ENCODE results near the gene DYNLT2B. TPM values are rescaled to one million over a fixed set of nuclear protein-coding genes. Genes with fewer than 3 reads are reported as not detected.
A peak's percentile ranks its signal among the peaks of the same experiment; 100 is the strongest.

Gene DYNLT2B
- polyA plus RNA-seq, 6 donors from 2014 or later = 6.7 to 28.5 (median 9.5) TPM

DNA sequence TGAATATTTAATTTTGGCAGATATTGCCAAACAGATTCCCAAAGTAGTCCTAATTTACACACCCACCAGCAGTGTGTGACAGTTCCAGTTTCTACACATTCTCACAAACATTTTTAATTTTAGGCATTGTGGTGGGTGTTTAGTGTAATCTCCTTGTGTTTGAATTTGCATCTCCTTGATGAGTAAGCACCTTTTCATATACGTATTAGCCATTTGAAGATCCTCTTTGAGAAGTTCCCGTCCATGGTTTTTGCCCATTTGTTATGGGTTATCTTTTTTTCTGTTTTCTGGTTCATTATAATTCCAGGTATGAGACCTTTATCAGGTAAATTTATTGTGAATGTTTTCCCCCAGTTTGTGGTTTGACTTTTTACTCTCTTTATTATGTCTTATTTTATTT is 22.4 kb upstream of the DYNLT2B start:
- Mint-ChIP-seq H3K36me3 (peaks cover 0 to under 1% of the 10 kb centered on the region in 2 donors), H3K27me3 (no peaks in the 10 kb centered on the region), H3K4me3 (no peak overlapping the region), H3K4me1 (peaks cover 12 to 17% (median 16%) of the 10 kb centered on the region in 3 donors), H3K27ac (no peak overlapping the region), H3K9me3 (peaks cover 0 to 3% (median 0%) of the 10 kb centered on the region in 7 donors)
- DNase-seq = no peak
- no peak for ATAC-seq (ENCODE audit: low read depth in 2 of 2)

DNA sequence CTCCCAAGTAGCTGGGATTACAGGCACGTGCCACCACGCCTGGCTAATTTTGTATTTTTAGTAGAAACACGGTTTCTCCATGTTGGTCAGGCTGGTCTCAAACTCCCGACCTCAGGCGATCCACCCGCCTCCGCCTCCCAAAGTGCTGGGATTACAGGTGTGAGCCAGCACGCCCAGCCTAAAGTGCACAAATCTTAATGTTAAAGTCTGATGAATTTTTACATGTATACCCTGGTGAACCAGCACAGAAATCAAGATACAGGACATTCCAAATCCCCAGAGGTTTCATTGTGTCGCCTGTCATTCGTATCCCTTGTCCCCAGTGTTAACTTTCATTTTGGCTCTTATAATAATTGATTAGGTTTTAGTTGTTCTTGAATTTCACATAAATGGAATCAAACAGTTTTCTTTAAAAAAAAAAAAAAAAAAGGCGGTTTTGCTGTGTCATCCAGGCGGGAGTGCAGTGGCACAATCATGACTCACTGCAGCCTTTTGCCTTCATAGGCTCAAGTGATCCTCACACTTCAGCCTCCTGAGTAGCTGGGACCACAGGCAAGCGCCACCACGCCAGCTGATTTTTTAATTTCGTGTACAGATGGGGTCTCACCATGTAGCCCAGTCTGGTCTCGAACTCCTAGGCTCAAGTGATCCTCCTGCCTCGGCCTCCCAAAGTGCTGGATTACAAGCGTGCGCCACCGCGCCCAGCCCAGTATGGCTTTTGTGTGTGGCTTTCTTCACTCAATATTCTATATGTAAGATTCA is 21.6 kb upstream of the DYNLT2B start:
- peaks cover 4 to 9% (median 8%) of the 10 kb centered on the region in 3 donors for H3K4me1 Mint-ChIP-seq
- no peaks in the 10 kb centered on the region for H3K27me3 Mint-ChIP-seq
- no peak overlapping the region for H3K4me3 Mint-ChIP-seq
- H3K9me3 Mint-ChIP-seq = peaks cover 0 to 3% (median 0%) of the 10 kb centered on the region in 7 donors
- H3K36me3 Mint-ChIP-seq = no peaks in the 10 kb centered on the region
- DNase-seq (no peak), ATAC-seq (ENCODE audit: low read depth in 2 of 2) (no peak)
- no peak overlapping the region for H3K27ac Mint-ChIP-seq

DNA sequence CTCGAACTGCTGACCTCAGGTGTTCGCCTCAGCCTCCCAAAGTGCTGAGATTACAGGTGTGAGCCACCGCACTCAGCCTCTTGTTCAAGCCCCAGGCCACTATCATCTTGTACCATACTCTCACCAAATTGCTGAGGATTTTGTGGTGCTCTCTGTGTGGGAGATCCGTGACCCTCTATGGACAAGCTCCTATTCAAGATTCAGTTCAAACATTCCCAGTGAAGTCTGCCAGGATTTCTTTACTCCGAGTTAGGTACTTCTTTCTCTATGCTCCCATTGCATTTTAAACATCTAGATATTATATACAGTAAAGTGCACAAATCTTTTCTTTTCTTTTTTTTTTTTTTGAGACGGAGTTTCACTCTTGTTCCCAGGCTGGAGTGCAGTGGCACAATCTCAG is 21.0 kb upstream of the DYNLT2B start:
- Mint-ChIP-seq H3K4me3 (no peak overlapping the region), H3K27ac (no peak overlapping the region), H3K9me3 (peaks cover 0 to 3% (median 0%) of the 10 kb centered on the region in 7 donors), H3K36me3 (no peaks in the 10 kb centered on the region), H3K27me3 (no peaks in the 10 kb centered on the region), H3K4me1 (peaks cover 0 to 4% (median 4%) of the 10 kb centered on the region in 3 donors)
- DNase-seq (no peak), ATAC-seq (ENCODE audit: low read depth in 2 of 2) (no peak)

DNA sequence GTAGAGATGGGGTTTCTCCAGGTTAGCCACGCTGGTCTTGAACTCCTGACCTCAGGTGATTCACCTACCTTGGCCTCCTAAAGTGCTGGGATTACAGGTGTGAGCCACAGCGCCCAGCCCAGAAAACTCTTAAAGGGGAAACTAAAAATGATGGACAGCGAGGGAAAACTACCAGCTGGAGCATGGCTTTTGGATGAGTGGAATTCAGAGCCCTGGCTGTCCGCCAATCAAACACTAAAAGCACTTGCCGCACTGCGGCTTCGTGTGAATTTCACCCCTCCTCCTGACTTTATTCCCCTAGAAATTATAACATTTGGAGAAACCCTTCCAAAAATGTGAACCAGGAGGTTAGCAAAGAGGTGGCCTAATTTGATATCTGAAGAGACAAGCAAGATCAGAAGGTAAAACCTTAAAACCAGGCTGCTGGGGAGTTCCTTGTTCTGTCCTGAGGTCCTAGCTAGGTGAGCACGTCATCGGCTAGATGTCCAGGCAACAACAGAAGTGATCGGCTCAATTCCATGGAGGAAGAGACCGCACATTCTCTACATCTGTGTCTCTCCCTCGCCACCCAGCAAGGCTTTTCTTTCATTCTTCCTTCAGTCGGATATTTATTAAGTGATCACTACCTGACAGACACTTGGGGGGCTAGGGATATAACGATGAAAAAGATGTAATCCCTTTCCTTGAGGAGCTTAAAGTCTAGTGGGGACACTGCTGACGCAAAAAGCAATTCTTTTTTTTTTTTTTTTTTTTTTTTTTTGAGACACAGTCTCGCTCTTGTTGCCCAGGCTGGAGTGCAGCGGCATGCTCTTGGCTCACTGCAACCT is 18.5 kb upstream of the DYNLT2B start:
- Mint-ChIP-seq H3K27ac (no peak overlapping the region), H3K36me3 (no peaks in the 10 kb centered on the region), H3K9me3 (peaks cover 0 to 3% (median 0%) of the 10 kb centered on the region in 7 donors), H3K4me1 (no peaks in the 10 kb centered on the region), H3K27me3 (no peaks in the 10 kb centered on the region), H3K4me3 (no peak overlapping the region)
- DNase-seq (no peak), ATAC-seq (ENCODE audit: low read depth in 2 of 2) (no peak)

DNA sequence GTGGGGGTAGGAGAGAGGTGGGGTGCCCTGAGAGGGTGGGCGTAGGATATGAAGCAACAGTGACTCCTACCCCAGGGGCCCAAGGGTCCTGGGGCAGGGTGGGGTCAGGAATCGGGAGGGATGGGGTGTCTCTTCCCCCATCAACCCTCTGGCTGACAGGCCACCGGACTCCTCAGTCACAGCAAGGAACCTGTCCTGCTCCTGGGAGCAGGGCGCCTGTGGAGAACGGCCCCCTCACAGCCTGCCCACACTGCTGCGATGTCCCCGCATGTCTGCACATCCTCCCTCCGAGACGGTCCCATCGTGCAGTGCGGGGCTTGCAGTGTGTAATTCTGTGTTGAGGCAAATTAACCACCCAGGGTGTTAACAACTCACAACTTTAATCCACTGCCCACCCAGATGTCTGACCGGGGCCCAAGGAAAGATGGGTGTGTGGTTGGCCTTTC is 17.5 kb upstream of the DYNLT2B start:
- DNase-seq (no peak), ATAC-seq (ENCODE audit: low read depth in 2 of 2) (no peak)
- Mint-ChIP-seq H3K27ac (no peak overlapping the region), H3K9me3 (peaks cover 0 to 3% (median 0%) of the 10 kb centered on the region in 7 donors), H3K27me3 (no peaks in the 10 kb centered on the region), H3K4me3 (no peak overlapping the region), H3K36me3 (no peaks in the 10 kb centered on the region), H3K4me1 (no peaks in the 10 kb centered on the region)

DNA sequence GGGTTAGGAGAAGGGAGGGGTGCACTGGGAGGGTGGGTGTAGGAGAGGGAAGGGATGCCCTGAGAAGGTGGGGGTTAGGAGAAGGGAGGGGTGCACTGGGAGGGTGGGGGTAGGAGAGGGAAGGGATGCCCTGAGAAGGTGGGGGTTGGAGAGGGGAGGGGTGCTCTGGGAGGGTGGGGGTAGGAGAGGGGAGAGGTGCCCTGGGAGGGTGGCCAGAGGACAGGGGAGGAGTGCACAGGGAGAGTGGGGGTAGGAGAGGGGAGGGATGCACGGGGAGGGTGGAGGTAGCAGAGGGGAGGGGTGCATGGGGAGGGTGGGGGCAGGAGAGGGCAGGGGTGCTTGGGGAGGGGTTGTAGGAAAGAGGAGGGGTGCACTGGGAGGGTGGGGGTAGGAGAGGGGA is 16.9 kb upstream of the DYNLT2B start:
- H3K4me1 Mint-ChIP-seq = no peaks in the 10 kb centered on the region
- no peaks in the 10 kb centered on the region for H3K27me3 Mint-ChIP-seq
- peaks cover 0 to 3% (median 0%) of the 10 kb centered on the region in 7 donors for H3K9me3 Mint-ChIP-seq
- H3K36me3 Mint-ChIP-seq = no peaks in the 10 kb centered on the region
- ATAC-seq (ENCODE audit: low read depth in 2 of 2) = no peak
- DNase-seq = no peak
- H3K4me3 Mint-ChIP-seq = no peak overlapping the region
- H3K27ac Mint-ChIP-seq = no peak overlapping the region

DNA sequence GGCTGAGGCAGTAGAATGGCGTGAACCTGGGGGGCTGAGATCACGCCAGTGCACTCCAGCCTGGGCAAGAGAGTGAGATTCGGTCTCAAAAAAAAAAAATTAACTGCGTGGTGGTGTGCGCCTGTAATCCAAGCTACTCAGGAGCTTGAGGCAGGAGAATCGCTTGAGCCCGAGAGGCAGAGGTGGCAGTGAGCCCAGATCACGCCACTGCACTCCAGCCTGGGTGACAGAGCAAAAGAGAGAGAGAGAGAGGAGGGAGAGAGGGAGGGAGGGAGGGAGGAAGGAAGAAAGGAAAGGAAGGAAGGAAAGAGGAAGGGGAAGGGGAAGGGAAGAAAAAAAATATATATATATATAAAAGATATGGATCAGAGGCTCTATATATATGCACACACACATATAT is 14.1 kb upstream of the DYNLT2B start:
- H3K36me3 Mint-ChIP-seq = no peaks in the 10 kb centered on the region
- no peaks in the 10 kb centered on the region for H3K9me3 Mint-ChIP-seq
- no peak overlapping the region for H3K27ac Mint-ChIP-seq
- no peak for ATAC-seq (ENCODE audit: low read depth in 2 of 2)
- no peaks in the 10 kb centered on the region for H3K4me1 Mint-ChIP-seq
- H3K27me3 Mint-ChIP-seq = no peaks in the 10 kb centered on the region
- DNase-seq = no peak
- H3K4me3 Mint-ChIP-seq = no peak overlapping the region

DNA sequence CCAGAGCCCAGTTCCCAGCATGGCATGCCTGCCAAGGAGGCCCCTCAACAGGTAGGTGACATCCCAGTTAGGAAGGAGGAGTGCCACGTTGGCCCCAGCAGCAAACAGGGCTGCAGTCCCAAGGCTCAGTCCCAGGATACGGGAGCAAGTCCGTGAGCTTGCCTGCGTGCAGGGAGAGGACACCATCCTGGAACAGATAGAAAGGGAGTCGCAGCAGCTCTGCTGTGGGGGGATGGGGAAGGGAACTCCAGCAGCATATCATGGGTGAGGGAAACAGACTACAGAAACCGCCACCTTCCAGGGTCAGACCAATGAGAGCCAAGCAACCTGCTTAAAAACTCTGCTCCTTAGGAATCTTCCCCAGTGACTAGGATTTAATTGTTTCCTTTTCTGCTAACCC is 9.4 kb upstream of the DYNLT2B start:
- no peak for ATAC-seq (ENCODE audit: low read depth in 2 of 2)
- Mint-ChIP-seq H3K27me3 (no peaks in the 10 kb centered on the region), H3K36me3 (no peaks in the 10 kb centered on the region), H3K4me3 (no peak overlapping the region), H3K4me1 (no peaks in the 10 kb centered on the region), H3K27ac (no peak overlapping the region), H3K9me3 (no peaks in the 10 kb centered on the region)
- no peak for DNase-seq

DNA sequence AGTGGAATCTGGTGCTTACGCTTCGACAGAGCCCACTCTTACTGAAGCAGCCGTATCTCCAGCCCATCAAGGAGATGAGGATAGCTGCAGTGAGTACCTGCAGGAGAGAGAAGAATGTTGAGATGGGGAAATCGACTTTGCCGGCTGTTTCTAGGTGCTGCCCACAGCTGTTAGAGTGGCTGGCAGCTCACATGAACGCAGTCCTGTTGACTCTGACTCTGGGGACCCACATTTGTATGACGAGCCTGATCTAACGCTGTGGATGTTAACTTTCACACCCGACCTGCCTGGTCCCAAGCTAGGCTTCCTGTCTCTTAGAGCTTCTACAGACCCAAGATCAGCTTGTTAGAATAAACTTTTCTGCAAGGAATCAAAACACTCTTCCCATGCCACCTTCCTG is 8.9 kb upstream of the DYNLT2B start:
- Mint-ChIP-seq H3K27me3 (no peaks in the 10 kb centered on the region), H3K9me3 (no peaks in the 10 kb centered on the region), H3K36me3 (no peaks in the 10 kb centered on the region), H3K4me3 (peak overlapping the region in 1 of 8 donors; percentile 48), H3K27ac (no peak overlapping the region), H3K4me1 (no peaks in the 10 kb centered on the region)
- DNase-seq (no peak), ATAC-seq (ENCODE audit: low read depth in 2 of 2) (no peak)

DNA sequence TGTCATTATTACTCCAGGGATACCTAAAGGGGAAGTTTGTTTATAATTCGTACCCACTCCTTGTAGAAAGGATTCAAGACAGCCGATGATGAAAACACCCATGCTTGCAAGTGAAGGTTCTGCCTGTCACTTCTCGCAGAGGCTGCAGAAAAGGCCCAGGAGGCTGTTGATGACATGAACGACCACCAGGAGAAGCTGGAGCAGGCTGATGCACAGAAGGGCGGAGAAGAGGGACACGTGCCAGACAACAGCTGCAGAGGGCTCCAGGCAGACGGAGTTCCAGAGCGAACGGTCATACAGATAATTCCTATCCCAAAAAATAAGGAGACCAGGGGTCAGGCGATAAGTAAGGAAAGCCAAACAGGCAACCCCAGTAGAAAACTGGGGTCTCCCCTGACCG is 5.7 kb upstream of the DYNLT2B start:
- no peak overlapping the region for H3K4me3 Mint-ChIP-seq
- DNase-seq (no peak), ATAC-seq (ENCODE audit: low read depth in 2 of 2) (no peak)
- H3K27ac Mint-ChIP-seq = no peak overlapping the region
- H3K9me3 Mint-ChIP-seq = no peaks in the 10 kb centered on the region
- no peaks in the 10 kb centered on the region for H3K36me3 Mint-ChIP-seq
- H3K27me3 Mint-ChIP-seq = no peaks in the 10 kb centered on the region
- peaks cover 0 to 6% (median 0%) of the 10 kb centered on the region in 3 donors for H3K4me1 Mint-ChIP-seq

DNA sequence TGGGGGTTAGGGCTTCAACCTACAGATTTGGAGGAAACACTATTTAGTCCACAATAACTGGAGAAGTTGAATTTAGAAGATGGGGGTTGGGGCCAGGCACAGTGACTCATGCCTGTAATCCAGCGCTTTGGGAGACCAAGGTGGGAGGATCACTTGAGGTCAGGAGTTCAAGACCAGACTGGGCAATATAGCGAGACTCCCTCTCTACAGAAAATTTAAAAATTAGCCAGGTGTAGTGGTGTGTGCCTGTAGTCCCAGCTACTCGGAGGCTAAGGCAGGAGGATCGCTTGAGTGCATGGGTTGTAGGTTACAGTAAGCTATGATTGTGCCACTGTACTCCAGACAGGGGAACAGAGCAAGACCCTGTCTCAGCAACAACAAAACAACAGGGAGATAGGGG is 5.0 kb upstream of the DYNLT2B start:
- no peaks in the 10 kb centered on the region for H3K36me3 Mint-ChIP-seq
- no peak overlapping the region for H3K4me3 Mint-ChIP-seq
- H3K9me3 Mint-ChIP-seq = no peaks in the 10 kb centered on the region

DNA sequence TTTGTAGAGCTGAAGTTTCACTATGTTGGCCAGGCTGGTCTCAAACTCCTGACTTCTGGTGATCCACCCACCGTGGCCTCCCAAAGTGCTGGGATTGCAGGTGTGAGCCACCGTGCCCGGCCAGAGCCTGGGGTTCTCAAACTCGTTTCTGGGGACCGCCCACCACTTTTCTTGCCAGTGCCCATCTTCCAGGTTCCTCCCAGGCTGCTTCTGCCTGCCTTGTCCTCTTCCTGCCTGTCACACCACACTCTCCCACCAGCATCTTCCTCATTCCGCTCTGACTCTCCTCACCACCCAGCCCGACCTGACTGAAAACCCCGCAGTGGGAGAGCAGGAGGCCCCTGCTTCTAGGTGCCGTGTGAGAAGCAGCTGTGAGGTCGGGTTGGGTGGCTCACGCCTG is 3.1 kb upstream of the DYNLT2B start:
- Mint-ChIP-seq H3K4me1 (peaks cover 0 to 13% (median 7%) of the 10 kb centered on the region in 3 donors), H3K9me3 (no peaks in the 10 kb centered on the region), H3K27me3 (no peaks in the 10 kb centered on the region), H3K4me3 (peak overlapping the region in 1 of 8 donors; percentile 44), H3K27ac (no peak overlapping the region), H3K36me3 (no peaks in the 10 kb centered on the region)
- DNase-seq (no peak), ATAC-seq (ENCODE audit: low read depth in 2 of 2) (no peak)

More for the DNA sequence above, 5.0 kb upstream of the DYNLT2B start:
- ATAC-seq (ENCODE audit: low read depth in 2 of 2) (no peak), DNase-seq (no peak)
- H3K27ac Mint-ChIP-seq = peak overlapping the region in 1 of 6 donors; percentile 28
- peaks cover 0 to 7% (median 1%) of the 10 kb centered on the region in 3 donors for H3K4me1 Mint-ChIP-seq
- no peaks in the 10 kb centered on the region for H3K27me3 Mint-ChIP-seq

DNA sequence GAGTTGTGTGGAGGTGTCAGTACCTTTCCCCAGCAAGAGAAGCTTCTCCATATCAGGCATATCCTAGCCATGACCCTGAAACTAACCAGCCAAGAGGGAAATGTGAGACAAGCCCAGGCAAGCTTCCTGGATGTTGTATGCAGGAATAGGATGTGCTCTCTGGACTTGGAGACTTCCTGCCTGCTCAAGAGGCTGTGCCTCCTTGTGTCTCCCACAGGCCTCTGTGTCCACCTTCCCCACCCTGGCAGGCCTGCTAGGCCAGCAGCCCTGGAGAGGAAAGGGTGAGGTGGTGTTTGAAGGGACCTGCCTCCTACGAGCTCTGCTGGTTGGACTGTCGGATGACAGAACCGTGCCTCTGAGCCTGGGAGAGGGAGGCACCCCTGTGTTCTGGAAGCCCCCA is 2.1 kb upstream of the DYNLT2B start:
- Mint-ChIP-seq H3K27ac (peak overlapping the region in 2 of 6 donors; percentile 24 to 26), H3K36me3 (no peaks in the 10 kb centered on the region)

More for the DNA sequence above, 2.1 kb upstream of the DYNLT2B start:
- H3K4me3 Mint-ChIP-seq = peak overlapping the region in 3 of 8 donors; percentile 15 to 96 (median 67)
- DNase-seq (no peak), ATAC-seq (ENCODE audit: low read depth in 2 of 2) (no peak)
- H3K9me3 Mint-ChIP-seq = no peaks in the 10 kb centered on the region
- peaks cover 0 to 13% (median 7%) of the 10 kb centered on the region in 3 donors for H3K4me1 Mint-ChIP-seq
- H3K27me3 Mint-ChIP-seq = no peaks in the 10 kb centered on the region
